NCI-H2227 (cell line): Measurements from ENCODE around the gene HIC1.

ENCODE experiments used
- DNase-seq: peaks from one replicate; lab custom pipeline; 2025; ENCODE audit not compliant: unreplicated experiment; lab: John Stamatoyannopoulos, UW

Gene HIC1

GRCh38 chr17:2044263-2044894 lies 10.5 kb upstream of the HIC1 start:
- DNase-seq: no peak

- DNase-seq: no peak
Measured at GRCh38 chr17:2047590-2047989, 7.3 kb upstream of the HIC1 start.

GRCh38 chr17:2048805-2049204 lies 6.1 kb upstream of the HIC1 start:
- no peak for DNase-seq

- DNase-seq: peak; percentile 86
Measured at GRCh38 chr17:2049333-2050299, 5.3 kb upstream of the HIC1 start.

GRCh38 chr17:2050300-2051060 lies 4.4 kb upstream of the HIC1 start:
- DNase-seq: peak; percentile 93

GRCh38 chr17:2051061-2051932 lies 3.6 kb upstream of the HIC1 start:
- peak; percentile 72 for DNase-seq

- no peak for DNase-seq
Measured at GRCh38 chr17:2051933-2052559, 2.9 kb upstream of the HIC1 start.

- DNase-seq: peak; percentile 75
Measured at GRCh38 chr17:2053380-2054261, 1.3 kb upstream of the HIC1 start.

GRCh38 chr17:2054262-2054511 lies 716 bp upstream of the HIC1 start:
- DNase-seq: no peak

GRCh38 chr17:2055292-2056205 lies 646 bp downstream of the HIC1 start:
- DNase-seq: no peak

GRCh38 chr17:2056206-2057174 lies 1.6 kb downstream of the HIC1 start:
- DNase-seq: no peak

- no peak for DNase-seq
Measured at GRCh38 chr17:2057175-2057759, 2.4 kb downstream of the HIC1 start.

- no peak for DNase-seq
Measured at GRCh38 chr17:2057760-2058585, 3.1 kb downstream of the HIC1 start.

GRCh38 chr17:2058586-2059546 lies 4.0 kb downstream of the HIC1 start:
- no peak for DNase-seq
